ENCODE results near the gene CINP.

GRCh38 chr14:102321456-102322422, 41.0 kb downstream of the CINP start:
- TF ChIP-seq POLR2A (IDR thresholded peaks at IDR 0.05) (no peak), CTCF (IDR thresholded peaks at IDR 0.05) (no peak)
